Neural cell (in vitro differentiated cells): Measurements from ENCODE around the gene PUM2.

ENCODE experiments used
- CTCF ChIP-seq: fragments of 450-650 bp; IDR thresholded peaks from 2 replicates; pipeline ENCODE4 v1.5.1; 2014; ENCODE audit warnings: antibody characterized with exemption, mild to moderate bottlenecking, moderate library complexity; ENCODE audit not compliant: poor library complexity, severe bottlenecking
- EP300 ChIP-seq: fragments of 450-650 bp; conservative IDR thresholded peaks from 2 replicates; pipeline ENCODE4 v1.6.1; 2014; ENCODE audit warnings: antibody characterized with exemption, mild to moderate bottlenecking, moderate library complexity; ENCODE audit not compliant: poor library complexity, severe bottlenecking
- EZH2 ChIP-seq: fragments of 200-600, 300-800 bp; shearing (Covaris generic), sonication (generic); IDR thresholded peaks from 2 replicates; pipeline ENCODE4 v1.6.1; 2014; ENCODE audit warnings: antibody characterized with exemption, low read length, borderline replicate concordance, mild to moderate bottlenecking; ENCODE audit not compliant: insufficient read depth, poor library complexity, severe bottlenecking
- MXI1 ChIP-seq: fragments of 450-650 bp; conservative IDR thresholded peaks from 2 replicates; pipeline ENCODE4 v1.6.1; 2014; ENCODE audit warnings: antibody characterized with exemption, mild to moderate bottlenecking; ENCODE audit not compliant: poor library complexity, severe bottlenecking
- TF ChIP-seq, protein P1 (sequence below): IDR thresholded peaks from 2 replicates; pipeline ENCODE4 v1.6.1; 2012; ENCODE audit warnings: borderline replicate concordance

DNA sequence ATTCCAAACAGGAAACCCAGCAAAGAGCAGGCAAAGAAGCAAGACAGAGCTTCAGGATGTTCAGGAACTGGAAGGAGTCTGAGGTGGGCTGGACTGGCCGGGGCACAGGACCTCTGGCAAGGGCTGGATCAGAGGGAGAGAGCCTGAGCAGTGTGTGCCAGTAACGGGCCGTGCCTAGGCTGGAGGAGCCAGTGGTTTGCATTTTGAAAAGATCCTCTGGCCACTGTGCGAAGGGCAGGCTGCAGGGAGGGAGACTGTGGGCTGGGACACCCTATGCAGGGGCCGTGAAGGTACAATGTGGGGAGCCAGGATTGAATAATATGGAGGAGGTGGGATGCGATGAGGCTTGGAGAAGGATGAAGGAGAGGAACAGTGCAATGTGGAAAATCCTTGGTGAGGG, 119.5 kb downstream of the PUM2 start:
- no peak for TF ChIP-seq MXI1
- TF ChIP-seq EP300, result no peak
- TF ChIP-seq, protein P1, sequence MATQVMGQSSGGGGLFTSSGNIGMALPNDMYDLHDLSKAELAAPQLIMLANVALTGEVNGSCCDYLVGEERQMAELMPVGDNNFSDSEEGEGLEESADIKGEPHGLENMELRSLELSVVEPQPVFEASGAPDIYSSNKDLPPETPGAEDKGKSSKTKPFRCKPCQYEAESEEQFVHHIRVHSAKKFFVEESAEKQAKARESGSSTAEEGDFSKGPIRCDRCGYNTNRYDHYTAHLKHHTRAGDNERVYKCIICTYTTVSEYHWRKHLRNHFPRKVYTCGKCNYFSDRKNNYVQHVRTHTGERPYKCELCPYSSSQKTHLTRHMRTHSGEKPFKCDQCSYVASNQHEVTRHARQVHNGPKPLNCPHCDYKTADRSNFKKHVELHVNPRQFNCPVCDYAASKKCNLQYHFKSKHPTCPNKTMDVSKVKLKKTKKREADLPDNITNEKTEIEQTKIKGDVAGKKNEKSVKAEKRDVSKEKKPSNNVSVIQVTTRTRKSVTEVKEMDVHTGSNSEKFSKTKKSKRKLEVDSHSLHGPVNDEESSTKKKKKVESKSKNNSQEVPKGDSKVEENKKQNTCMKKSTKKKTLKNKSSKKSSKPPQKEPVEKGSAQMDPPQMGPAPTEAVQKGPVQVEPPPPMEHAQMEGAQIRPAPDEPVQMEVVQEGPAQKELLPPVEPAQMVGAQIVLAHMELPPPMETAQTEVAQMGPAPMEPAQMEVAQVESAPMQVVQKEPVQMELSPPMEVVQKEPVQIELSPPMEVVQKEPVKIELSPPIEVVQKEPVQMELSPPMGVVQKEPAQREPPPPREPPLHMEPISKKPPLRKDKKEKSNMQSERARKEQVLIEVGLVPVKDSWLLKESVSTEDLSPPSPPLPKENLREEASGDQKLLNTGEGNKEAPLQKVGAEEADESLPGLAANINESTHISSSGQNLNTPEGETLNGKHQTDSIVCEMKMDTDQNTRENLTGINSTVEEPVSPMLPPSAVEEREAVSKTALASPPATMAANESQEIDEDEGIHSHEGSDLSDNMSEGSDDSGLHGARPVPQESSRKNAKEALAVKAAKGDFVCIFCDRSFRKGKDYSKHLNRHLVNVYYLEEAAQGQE, result no peak
- TF ChIP-seq EZH2, result no peak
- TF ChIP-seq CTCF, result no peak
